GM19193 (cell line): ENCODE results near the gene SAYSD1.

ENCODE experiments used
- POLR2A ChIP-seq: IDR thresholded peaks from 4 replicates; pipeline ENCODE4 v1.6.1; 2011; ENCODE audit not compliant: insufficient read depth, insufficient read length; ENCODE audit errors: extremely low read depth

The SAYSD1 gene

GRCh38 chr6:39124114-39124513, 9.1 kb upstream of the SAYSD1 start:
- TF ChIP-seq POLR2A: no peak

GRCh38 chr6:39118921-39119320, 3.9 kb upstream of the SAYSD1 start:
- no peak for TF ChIP-seq POLR2A

GRCh38 chr6:39114388-39114703, 640 bp downstream of the SAYSD1 start:
- no peak for TF ChIP-seq POLR2A

- TF ChIP-seq POLR2A: no peak
Observed at GRCh38 chr6:39113788-39114187, 1.2 kb downstream of the SAYSD1 start.

GRCh38 chr6:39111280-39111679, 3.7 kb downstream of the SAYSD1 start:
- no peak for TF ChIP-seq POLR2A

- TF ChIP-seq POLR2A: no peak
Observed at GRCh38 chr6:39108041-39108839, 6.7 kb downstream of the SAYSD1 start.

- TF ChIP-seq POLR2A: no peak
Observed at GRCh38 chr6:39107641-39108040, 7.3 kb downstream of the SAYSD1 start.

GRCh38 chr6:39107034-39107433, 8.0 kb downstream of the SAYSD1 start:
- no peak for TF ChIP-seq POLR2A

GRCh38 chr6:39104528-39104927, 10.5 kb downstream of the SAYSD1 start:
- TF ChIP-seq POLR2A: no peak

- no peak for TF ChIP-seq POLR2A
Observed at GRCh38 chr6:39102821-39103136, 12.2 kb downstream of the SAYSD1 start.

- no peak for TF ChIP-seq POLR2A
Observed at GRCh38 chr6:39102071-39102820, 12.7 kb downstream of the SAYSD1 start.

GRCh38 chr6:39100358-39100757, 14.6 kb downstream of the SAYSD1 start:
- no peak for TF ChIP-seq POLR2A

- no peak for TF ChIP-seq POLR2A
Observed at GRCh38 chr6:39095578-39095977, 19.4 kb downstream of the SAYSD1 start.

GRCh38 chr6:39093149-39093708, 21.8 kb downstream of the SAYSD1 start:
- TF ChIP-seq POLR2A: no peak

- TF ChIP-seq POLR2A: no peak
Observed at GRCh38 chr6:39092124-39092523, 22.9 kb downstream of the SAYSD1 start.

- no peak for TF ChIP-seq POLR2A
Observed at GRCh38 chr6:39091220-39091619, 23.8 kb downstream of the SAYSD1 start.
